GM21515 (cell line): ENCODE results near the gene WDFY2.
"Not testable (repeated sequence)": the region's sequence is repeated elsewhere in the genome, so short reads cannot be mapped to it uniquely, and the experiment has no call there.

Experiments
- ATAC-seq: cut with Tn5 transposase; IDR thresholded peaks from one replicate; pipeline ENCODE4 v1.9.1; 2021; ENCODE audit not compliant: unreplicated experiment

WDFY2 gene, protein sequence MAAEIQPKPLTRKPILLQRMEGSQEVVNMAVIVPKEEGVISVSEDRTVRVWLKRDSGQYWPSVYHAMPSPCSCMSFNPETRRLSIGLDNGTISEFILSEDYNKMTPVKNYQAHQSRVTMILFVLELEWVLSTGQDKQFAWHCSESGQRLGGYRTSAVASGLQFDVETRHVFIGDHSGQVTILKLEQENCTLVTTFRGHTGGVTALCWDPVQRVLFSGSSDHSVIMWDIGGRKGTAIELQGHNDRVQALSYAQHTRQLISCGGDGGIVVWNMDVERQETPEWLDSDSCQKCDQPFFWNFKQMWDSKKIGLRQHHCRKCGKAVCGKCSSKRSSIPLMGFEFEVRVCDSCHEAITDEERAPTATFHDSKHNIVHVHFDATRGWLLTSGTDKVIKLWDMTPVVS

DNA sequence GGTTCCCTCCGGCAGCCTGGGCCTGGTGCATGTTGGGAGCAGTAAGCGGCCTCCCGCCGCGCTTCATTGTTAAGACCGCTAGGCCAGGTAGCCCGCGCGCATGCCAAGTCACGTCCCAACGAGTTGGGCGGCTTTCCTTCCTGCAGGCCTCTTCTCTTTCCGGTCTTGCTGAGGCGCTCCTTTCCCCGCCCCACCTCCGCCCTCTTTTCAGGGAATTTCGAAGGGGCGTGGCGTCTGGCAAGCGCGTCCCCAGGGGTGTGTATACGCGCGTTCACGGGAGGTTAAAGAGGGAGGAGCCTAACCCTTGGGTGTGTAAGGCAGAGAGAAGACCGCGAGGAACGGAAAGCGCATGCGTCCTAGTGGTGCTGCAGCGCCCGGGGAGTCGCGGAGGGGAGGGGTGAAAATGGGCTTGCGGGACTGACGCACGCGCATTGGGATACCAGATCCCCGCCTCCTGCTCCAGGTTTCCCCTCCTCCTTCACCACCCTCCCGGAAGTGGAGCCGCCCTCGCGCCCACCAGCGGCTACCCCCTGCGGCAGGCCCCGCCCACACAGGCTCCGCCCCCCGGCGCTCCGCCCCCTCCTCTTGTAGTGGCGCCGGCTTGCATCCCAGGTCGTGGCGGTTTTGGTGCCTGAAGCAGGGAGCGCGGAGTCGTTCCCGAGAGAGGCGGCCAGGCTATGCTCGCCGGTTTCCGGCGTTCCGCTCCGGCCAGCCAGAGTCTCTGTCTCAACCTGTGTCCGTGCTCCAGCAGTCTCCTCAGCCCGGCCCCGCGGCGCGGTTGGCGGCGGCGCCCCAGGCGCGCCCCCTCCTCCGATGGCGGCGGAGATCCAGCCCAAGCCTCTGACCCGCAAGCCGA is at the start of gene WDFY2:
Gene WDFY2 (plus strand): TSS at position 588 of the 856 bp plus-strand sequence. CDS start 226 bp downstream, at position 814.
- ATAC-seq, result peak; percentile 74

DNA sequence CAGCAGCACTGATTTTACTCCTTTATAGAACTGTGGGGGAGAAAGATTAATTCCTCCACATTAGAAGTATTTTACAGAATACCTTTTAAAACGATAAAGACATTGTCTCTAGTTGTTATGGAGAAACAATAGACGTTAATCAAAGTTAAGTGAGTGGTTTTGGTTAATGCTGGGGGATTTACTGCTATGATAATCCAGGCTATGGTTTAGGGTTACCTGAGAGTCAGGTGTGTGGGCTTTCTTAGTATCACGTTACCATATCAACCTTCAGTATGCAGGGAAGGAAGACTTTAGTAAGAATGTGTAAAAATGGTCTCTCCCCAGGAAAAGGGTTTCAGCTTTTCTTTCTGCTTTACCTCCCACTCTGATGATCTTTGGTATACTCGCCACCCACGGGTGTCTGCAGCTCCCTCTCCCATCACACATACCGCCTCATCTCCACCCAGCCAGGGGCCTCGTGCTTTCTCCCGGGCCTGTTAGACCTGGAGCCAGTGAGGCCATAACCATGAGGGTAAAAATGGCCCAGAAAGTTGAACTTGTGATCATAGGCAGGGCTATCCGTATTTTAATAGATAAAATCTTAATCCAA is 45.6 kb upstream of the WDFY2 start:
- ATAC-seq, result no peak

DNA sequence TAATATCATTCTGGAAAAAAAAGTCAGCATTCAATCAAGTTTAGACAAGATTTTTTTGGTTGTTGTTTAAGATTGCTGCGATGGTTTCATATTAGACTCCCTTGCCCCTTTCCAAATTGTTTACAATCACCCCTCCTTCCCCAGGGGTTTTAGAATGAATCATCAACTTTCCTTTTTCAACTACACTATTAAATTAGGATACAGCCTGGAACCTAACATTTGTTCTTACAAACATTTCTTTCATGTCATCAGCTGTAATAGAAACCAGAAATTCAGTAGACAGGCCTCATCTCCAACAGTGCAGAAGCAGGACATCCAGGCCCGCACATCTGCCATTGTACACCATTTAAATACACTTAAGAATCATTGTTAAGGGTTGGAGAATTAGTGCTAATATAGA is 44.4 kb upstream of the WDFY2 start:
- ATAC-seq, result no peak

DNA sequence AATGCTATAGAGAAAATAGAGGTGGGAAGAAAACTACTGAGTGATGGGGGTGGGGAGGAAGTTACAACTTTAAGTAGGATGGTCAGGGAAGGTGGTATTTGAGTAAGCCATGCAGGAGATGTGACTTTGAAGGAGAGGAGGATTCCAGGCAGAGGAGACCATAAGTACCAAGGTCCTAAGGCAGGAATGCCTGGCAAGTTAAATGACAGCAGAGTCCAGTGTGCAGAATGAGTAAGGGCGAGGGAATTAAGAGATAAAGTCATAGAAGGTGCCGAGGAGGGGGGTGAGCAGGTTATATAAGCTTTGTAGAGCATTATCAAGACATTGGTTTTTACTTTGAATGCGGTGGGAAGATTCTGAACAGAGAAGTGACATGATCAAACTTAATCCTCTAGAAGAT is 43.2 kb upstream of the WDFY2 start:
- ATAC-seq, result no peak

DNA sequence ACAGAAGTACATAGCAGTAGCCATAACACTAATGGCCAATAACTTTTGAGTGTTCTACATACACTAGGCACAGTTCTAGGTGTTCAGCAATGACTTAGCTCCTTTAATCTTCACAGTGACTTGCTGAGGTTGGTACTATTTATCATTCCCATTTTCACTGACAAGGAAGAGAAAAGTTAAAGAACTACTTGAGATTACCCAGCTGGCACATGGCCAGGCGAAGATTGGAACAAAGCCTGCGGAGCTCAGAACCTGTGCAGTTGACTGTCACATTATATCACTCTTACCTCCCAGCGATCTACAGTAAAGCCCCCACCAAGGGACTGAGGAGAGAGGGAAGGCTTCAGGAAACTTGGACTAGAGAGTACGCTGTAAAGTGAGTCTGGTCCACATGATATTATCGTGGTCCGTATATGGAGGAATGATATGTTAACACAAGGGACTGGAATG is 42.4 kb upstream of the WDFY2 start:
- no peak for ATAC-seq

DNA sequence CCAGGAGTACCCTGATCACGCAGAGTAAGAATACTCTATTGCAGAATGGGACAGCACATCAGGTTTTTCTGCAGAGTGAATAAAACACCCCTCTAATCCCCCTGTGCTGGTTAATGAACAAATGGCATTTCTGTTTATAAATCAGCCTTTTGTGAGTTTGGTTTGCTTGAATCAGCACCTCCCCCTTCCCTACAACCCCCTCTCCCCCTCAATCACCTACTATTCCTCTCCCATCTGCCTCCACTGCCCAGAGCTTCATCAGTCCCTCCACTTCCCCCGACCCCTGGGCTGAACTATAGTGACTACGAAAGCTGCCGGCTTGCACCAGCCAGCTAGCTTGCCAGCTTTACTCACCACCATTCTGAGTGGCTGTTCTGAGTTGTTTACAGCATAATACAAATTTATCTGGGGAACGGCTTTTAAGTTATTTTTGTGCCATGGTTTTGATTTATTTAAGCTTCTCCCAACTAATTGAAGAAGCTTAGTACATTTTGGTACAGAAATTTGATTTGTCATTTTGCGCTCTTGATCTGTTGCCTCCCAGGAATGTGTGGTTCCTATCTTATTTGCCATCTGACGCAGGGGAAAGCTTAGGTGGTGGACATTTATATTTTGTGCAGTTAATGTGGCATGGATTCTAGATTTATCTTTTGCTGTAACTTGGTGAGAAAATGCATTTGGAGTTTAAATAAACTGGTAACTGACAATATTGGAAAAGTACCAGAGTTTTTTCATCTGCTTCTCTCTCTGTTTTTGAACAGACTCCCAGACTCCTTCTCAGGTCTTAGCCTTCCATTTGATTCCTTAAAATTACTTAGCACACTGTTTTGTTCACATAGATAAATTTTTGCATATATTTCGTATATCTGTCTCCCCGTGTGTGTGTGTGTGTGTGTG is 41.7 kb upstream of the WDFY2 start:
- ATAC-seq, result no peak

DNA sequence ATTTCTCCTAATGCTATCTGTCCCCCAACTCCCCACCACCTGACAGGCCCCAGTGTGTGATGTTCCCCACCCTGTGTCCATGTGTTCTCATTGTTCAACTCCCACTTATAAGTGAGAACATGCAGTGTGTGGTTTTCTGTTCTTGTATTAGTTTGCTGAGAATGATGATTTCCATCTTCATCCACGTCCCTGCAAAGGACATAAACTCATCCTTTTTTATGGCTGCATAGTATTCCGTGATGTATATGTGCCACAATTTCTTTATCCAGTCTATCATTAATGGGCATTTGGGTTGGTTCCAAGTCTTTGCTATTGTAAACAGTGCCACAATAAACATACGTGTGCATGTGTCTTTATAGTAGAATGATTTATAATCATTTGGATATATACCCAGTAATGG is 38.8 kb upstream of the WDFY2 start:
- not testable (repeated sequence) for ATAC-seq

DNA sequence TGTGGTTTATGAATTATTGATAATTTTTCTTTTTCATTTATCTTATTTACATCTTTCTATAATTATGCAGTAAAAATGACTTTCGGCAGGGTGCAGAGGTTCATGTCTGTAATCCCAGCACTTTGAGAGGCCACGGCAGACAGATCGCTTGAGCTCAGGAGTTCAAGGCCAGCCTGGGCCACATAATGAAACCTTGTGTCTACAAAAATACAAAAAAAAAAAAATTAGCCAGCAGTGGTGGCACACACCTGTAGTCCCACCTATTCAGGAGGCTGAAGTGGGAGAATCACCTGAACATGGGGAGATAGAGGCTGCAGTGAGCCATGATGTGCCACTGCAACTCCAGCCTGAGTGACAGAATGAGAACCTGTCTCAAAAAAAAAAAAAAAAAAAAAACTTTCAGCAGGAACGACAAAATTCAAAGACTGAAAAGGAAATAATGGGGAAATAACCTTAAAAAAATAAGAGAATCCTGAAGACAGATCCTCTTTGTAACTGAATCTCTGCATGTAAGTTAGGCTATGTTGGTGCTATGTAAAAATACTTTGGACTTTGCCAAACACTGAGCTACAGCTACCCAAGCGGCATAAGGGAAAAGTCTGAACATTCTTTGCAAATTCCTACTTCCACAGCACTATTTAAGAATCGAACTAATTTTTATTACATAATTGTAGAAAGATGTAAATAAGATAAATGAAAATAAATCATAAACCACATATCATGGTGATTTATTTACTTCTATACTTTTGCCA is 36.7 kb upstream of the WDFY2 start:
- ATAC-seq, result no peak

DNA sequence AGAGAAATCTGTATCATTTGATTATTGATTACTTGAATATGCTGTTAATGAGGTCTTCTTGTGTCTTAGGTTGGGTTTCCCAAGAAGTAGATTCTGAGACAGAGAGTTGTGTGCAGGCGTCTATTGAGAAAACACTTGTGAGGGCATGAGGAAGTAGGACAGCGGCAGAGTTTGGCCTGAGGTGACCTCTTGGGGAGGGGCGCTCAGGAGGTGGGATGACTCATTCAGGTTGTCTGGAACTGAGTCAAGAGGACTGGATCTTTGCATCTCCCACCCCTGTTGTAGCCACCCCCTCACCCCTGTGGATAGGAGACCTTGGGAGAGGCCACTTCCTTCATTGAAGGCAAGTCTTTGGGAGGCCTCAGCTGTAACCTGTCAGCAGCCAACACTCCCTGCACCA is 35.2 kb upstream of the WDFY2 start:
- ATAC-seq, result no peak

DNA sequence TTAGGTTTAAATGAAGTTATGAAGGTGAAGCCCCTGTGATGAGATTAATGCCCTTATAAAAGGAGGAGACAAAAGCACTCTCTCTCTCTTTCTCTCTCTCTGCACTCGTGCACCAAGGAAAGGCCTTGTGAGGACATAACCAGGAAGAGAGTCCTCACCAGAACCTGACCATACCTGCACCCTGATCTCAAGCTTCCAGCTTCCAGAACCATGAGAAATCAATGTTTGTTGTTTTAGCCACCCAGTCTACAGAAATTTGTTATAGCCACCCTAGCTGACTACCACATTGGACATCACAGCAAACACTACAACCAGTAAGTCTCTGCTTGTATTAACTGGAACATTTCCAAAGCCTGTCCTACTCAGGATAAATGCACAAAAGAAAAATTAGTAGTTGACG is 34.7 kb upstream of the WDFY2 start:
- ATAC-seq, result no peak

DNA sequence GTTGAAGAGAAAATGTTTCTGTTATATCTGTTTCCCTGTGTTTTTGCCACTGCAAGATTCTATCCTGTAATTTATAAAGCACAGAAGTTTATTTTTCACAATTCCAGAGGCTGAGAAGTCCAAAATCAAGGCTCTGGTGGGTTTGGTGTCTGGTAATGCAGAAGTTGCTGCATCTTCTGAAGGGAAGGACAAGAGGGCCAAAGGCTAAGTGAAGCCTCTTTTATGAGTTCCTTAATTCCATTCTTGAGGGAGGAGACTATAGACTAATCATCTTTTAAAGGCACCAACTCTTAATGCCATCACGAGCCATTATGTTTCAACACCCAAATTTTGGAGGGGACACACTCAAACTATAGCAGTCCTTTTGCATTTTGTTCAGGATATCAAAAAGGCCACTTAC is 34.1 kb upstream of the WDFY2 start:
- no peak for ATAC-seq

DNA sequence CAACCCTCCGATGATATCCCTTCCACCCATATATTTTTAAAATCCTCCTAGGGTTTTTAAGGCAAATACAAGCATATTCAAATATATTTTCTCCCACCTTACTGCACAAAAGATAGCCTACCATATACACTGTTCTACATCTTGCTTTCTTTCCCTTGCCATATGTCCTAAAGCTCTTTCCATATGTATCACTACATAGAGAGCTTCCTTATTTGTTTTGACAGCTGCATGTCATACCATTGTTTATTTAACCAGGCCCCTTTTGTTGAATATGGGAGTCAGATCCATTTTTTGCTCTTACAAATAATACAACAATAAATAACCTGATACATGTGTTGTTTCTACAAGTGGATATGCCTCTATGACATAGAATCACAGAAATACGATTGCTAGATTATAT is 32.8 kb upstream of the WDFY2 start:
- no peak for ATAC-seq

DNA sequence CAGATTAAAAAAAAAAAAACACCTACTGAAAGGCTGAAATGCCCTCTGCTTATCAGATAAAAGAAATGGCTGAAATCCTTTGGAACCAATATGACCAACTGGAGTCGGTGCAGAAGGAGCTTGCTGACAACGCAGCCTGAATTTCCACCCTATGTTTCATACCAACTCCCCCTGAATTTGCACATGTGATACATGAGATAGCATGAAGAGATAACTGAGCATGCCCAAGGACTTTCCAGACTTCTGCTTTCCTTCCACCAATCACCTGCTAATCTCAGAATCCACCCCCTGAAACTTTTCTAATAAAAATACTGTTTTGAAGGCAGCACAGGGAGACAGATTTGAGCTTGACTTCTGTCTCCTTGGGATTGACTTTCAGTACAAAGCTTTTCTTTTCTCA is 32.2 kb upstream of the WDFY2 start:
- no peak for ATAC-seq

DNA sequence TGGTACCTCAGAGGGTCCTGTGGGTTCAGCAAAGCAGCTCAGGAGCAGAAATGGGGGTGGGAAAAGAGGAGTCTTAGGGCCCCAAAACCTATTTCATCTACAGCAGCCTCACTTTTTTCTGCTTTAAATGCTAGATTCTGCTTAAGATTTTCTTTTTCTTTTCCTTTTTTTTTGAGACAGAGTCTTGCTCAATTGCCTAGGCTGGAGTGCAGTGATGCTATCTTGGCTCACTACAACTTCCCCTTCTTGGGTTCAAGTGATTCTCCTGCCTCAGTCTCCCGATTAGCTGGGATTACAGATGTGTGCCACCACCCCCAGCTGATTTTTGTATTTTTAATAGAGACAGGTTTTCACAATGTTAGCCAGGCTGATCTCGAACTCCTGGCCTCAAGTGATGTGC is 30.7 kb upstream of the WDFY2 start:
- ATAC-seq, result no peak

DNA sequence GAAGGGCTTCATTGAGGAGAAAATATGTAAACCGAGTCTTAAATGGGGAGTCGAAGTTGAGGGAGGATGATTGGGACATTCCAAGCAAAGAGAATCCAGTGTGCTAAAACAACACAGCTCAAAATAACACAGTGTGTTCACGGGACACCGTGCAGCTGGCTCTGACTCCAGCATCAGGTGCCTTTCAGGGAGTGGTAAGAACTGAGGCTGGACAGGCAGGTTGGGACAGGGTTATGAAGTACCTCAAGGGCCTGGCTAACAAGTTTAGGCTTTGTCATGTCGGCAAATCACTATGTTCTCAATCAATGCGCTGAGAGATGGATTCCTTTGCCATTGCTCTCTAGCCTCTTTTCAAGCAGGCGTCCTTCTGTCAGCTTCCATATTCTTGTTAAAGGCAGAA is 27.5 kb upstream of the WDFY2 start:
- no peak for ATAC-seq

DNA sequence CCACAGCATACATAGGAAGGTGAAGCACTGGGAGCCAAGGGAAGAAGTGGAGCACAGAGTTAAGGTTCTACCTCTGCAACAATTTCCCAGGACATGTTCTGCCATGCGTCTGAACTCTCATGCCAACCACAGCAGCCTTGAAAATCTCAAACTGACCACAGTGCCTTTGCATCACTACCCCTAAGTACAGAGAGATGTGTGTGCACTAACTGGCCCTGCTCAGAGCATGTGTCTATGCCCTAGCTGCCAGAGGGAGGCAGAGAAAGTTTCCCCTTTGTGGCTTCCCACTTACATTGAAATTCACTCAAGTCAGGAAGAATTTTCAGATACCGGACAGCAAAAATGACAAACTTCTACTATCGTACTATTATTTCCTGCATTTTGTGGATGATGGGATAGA is 26.8 kb upstream of the WDFY2 start:
- ATAC-seq, result no peak

DNA sequence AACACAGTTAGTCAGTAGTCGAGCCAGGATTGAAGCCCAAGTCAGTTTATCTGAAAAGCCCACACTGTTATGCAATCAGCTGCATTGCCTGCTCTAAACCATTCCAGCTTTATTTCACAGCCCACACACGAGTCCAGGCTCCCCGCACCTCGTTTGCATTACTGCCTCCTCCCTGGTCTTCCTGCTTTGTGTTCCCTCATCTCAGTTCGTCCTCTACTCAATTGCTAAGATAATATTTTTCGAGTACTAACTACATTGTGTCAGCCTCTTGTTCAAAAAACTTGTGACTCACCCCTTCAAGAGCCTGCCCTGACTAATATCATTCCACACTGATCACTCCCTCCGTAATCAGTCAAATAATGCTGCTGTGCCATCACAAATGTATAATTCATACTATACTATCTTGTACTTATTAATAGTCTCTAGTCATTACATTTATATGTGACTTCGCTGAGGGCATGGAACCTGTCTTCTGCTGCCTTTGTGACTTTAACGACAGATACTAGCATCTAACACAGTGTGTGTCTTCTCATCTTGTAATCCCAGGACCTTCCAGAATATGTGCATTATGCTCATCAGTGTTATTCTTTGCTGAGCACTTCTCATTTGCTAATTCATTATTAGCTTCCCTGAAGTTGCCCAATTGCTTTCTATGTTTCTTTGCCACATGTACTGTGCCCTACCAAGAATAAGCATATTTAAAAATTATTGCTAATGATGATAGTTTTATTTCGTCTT is 26.2 kb upstream of the WDFY2 start:
- no peak for ATAC-seq

DNA sequence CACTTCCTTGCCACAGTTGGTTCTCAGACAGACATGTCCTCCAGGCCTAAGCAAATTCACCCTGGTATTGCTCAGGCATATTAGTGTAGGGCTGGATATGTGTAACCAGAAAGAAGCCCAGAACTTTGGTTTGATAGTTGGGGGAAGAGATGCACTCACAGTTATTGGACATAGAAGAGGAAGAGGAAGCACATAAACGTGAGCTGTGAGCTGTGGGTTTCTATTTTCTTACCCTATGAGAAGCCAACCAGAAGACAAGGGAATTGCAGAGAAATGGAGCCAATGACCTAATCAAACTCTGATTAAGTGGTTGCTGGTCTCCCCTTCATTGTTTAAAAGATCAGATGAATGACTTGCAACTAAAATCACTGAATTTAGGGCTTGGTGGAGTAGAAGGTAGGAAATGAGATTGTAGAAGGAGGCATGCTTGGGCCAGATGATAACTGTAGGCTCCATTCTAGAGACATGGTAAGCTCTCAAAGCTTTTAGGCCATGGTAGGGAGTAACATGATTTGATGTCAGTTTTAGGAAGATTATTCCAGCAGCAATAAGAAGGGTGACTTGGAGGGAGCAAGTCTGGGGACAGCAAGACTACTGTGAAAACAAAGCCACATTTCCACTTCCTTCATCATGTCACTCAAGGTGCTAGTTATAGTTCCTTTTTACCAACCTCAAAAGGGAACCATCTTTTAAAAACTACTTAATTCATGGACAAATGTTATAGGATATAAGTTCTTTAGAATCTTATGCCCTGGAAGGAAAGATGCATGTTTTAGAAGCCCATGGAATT is 24.1 kb upstream of the WDFY2 start:
- ATAC-seq, result no peak
